Motor neuron (in vitro differentiated cells): ENCODE results near the gene UBE2I. TPM values are rescaled to one million over a fixed set of nuclear protein-coding genes. Genes with fewer than 3 reads are reported as not detected.
"Not testable (repeated sequence)": the region's sequence is repeated elsewhere in the genome, so short reads cannot be mapped to it uniquely, and the experiment has no call there.

Experiments
- ATAC-seq, 8 experiments: fragments of 200-7000 bp; cut with Tn5 transposase; replicated peaks in 6 of 8; 2 replicates each; pipeline ENCODE4 v1.8.0; 2021; ENCODE audit warnings: mild to moderate bottlenecking in 8 of 8, moderate library complexity in 8 of 8
- H3K27ac ChIP-seq, 2 donors: fragments of 250-450 bp; sonication (Bioruptor Pico); 2 replicates each; pipeline ENCODE4 v1.9.0; 2021; ENCODE audit warnings: antibody characterized with exemption in 2 of 2, mild to moderate bottlenecking in 2 of 2, moderate library complexity in 1 of 2
- H3K4me1 ChIP-seq, 2 donors: fragments of 250-450 bp; sonication (Bioruptor Pico); replicated peaks in 1 of 2; 2 replicates each; pipeline ENCODE4 v1.6.1; 2021; ENCODE audit warnings: antibody characterized with exemption in 2 of 2, mild to moderate bottlenecking in 2 of 2, moderate library complexity in 1 of 2
- H3K4me3 ChIP-seq, 5 donors: fragments of 250-450 bp; sonication (Bioruptor Pico); 2 replicates each; pipeline ENCODE4 v1.9.0; 2021; ENCODE audit warnings: antibody characterized with exemption in 5 of 5, mild to moderate bottlenecking in 5 of 5, moderate library complexity in 4 of 5
- whole genome bisulfite sequencing, 10 experiments: fragments of 450-650 bp; shearing (Covaris generic); methylation state at CpG; one replicate each; pipeline ENCODE4 v1.0.0; 2022; 5-methylcytosine and 5-hydroxymethylcytosine counted together
- in situ Hi-C, 9 experiments: fragments of 400-800 bp; cut with MboI; loops; one replicate each; pipeline ENCODE4 v1.15.0; 2021; ENCODE audit warnings: low sequenced_read_pairs in 9 of 9, low pct_unique_long_range_greater_than_20kb in 2 of 9; ENCODE audit not compliant: unreplicated experiment in 9 of 9
- total RNA-seq, 8 experiments: library from RNA; unstranded; fragments of 300-600 nt; gene quantifications; 2 replicates each; pipeline versions ENCODE4 v1.2.3 to v1.2.4, GENCODE V29; 2022

The UBE2I gene
- total RNA-seq, 8 experiments from 2014 or later, result 34.9 to 122 (median 59.1) TPM

DNA sequence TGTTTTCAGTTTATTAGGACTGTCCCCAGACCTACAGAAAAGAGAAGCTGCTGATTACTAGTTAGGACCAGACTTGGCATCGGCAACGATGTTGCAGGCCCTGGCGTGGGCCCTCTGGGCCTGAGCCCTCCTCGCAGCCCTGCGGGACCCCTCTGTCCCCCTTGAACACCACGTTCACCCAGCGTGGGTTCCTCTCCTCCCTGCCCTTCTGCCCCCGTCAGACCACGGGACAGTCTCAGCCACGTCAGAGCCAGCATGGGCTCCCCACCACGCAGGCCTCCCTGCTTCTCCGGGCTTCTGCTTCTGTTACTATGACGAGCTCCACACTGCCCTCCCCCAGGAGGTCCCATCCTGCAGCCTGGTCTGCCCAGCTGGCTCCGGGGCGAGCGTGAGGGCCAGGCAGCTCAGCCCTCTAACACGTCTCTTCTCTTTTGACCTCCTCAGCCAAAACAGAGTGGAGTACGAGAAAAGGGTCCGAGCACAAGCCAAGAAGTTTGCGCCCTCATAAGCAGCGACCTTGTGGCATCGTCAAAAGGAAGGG, 14.9 kb downstream of the UBE2I start:
- 87 to 100% (median 91%) methylated on average over 1 to 6 of the region's 22 CpGs; no CpG with 5 or more reads in 6 of the 10 experiments for WGBS, 10 experiments
- H3K27ac ChIP-seq, result peak overlapping the region in 1 of 2 donors; percentile 26
- no peak for ATAC-seq
- in situ Hi-C loops, result no loop called here
- H3K4me3 ChIP-seq, result no peak overlapping the region
- peaks cover 6% of the 10 kb centered on the region in 2 donors for H3K4me1 ChIP-seq

DNA sequence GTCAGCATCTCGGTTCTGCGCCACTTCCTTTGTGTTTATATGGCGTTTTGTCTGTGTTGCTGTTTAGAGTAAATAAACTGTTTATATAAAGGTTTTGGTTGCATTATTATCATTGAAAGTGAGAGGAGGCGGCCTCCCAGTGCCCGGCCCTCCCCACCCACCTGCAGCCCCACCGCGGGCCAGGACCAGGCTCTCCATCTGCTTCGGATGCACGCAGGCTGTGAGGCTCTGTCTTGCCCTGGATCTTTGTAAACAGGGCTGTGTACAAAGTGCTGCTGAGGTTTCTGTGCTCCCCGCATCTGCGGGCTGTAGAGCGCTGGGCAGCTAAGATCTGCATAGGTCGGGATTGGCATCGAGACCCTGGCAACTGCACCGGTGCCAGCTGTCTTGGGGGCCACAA, 15.8 kb downstream of the UBE2I start:
- ATAC-seq, result no peak
- Histone ChIP-seq H3K4me3 (no peak overlapping the region), H3K27ac (no peak overlapping the region), H3K4me1 (peaks cover 6% of the 10 kb centered on the region in 2 donors)
- WGBS, 10 experiments, result 77 to 92% (median 83%) methylated on average over 3 to 11 of the region's 15 CpGs; no CpG with 5 or more reads in 7 of the 10 experiments
- in situ Hi-C loops, result no loop called here

DNA sequence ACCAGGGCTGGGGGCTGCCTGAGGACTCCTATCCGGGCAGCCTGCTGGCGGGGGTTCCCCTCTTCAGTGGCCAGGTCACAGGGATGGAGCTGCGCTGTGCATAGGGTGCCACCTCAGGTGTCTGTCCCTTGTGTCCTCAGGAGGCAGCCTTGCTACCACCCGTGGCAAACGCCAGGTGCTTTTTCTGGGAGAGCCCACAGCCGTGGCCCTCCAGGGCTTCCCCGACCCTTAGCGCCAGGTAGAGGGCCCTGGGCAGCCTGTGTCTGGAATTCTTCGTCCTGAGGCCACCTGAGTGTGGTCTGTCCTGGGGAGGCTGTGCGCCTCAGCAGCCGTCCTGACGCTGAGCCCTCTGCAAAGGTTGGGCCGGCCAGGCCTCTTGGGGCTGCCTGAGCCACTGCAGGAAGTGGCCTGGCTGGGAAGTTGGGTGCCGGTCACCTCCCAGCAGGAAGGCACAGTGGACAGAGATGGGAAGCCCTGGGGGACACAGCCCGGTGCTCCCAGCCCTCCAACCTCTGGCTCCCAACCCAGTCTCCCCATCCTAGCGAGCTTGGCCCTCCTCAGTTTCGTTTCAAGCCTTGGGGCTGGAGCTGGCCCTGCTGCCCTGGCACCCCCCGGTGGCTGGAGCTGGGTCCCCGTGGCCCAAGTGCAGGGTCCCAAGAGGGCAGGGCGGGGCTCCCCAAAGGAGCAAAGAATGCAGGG, 16.4 kb downstream of the UBE2I start:
- Histone ChIP-seq H3K27ac (no peak overlapping the region), H3K4me1 (peaks cover 6% of the 10 kb centered on the region in 2 donors), H3K4me3 (no peak overlapping the region)
- WGBS, 10 experiments, result 77 to 85% methylated on average over 7 to 9 of the region's 20 CpGs; no CpG with 5 or more reads in 8 of the 10 experiments
- in situ Hi-C loops, result no loop called here
- peak in 5 of 8 experiments; percentile 8 to 16 (median 14) for ATAC-seq

DNA sequence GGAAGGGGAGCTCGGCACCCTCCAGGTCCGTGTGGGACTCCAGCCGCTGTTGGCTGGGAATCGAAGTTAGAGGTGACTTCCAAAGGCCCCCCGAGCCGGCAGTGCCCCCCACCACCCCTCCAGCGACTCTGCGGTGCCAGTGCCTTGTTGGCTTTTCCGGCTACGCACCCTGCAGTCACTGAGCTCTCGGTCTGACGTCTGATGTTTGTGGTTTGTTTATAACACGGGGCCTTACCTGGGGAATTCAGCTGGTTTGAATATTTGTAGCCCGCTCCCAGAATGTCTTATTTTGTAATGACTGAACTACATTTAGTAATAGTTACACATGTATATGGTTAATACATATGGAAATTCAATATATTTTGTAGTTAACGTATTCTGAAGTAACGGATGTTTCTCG, 17.0 kb downstream of the UBE2I start:
- WGBS, 10 experiments, result 47 to 100% (median 83%) methylated on average over 1 to 9 of the region's 17 CpGs; no CpG with 5 or more reads in 3 of the 10 experiments
- peaks cover 6 to 7% of the 10 kb centered on the region in 2 donors for H3K4me1 ChIP-seq
- no peak overlapping the region for H3K27ac ChIP-seq
- in situ Hi-C loops, result no loop called here
- ATAC-seq, result no peak
- no peak overlapping the region for H3K4me3 ChIP-seq

DNA sequence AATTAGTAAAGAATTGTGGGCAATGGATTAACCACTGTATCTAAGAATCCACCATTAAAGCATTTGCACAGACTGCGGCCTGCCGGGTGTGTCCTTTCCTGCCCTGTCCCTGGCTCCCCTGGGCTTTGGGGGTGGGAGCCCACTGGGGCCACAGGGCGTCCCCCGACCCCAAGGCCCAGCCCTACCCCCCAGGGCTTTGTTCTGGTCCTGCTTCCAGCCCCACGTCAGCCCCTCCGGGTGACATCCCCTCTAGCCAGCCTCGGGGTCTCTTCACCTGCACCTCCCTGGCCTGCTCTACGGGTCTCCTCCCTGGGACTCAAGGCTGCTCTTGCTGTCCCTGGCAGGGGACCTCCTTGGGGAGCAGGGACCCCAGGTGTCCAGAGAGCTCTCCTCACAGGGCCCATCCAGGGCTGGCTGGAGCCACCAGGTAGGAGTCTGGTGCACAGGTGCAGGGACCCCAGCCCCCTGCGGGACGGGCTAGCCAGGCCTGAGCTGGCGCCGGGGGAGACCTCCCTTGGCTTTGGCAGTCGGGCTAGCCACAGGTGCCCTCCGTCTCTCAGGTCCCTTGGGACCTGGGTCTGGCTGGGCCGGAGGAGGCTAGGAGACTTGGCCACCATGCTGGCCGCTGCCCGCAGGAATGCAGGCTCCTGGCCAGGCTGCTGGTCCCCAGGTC, 17.6 kb downstream of the UBE2I start:
- H3K27ac ChIP-seq, result no peak overlapping the region
- WGBS, 10 experiments, result 40 to 100% methylated on average over 1 to 2 of the region's 17 CpGs; no CpG with 5 or more reads in 8 of the 10 experiments
- H3K4me1 ChIP-seq, result peaks cover 12 to 14% of the 10 kb centered on the region in 2 donors
- H3K4me3 ChIP-seq, result no peak overlapping the region
- ATAC-seq, result peak in 3 of 8 experiments; percentile 3 to 11 (median 10)
- in situ Hi-C loops, result no loop called here

DNA sequence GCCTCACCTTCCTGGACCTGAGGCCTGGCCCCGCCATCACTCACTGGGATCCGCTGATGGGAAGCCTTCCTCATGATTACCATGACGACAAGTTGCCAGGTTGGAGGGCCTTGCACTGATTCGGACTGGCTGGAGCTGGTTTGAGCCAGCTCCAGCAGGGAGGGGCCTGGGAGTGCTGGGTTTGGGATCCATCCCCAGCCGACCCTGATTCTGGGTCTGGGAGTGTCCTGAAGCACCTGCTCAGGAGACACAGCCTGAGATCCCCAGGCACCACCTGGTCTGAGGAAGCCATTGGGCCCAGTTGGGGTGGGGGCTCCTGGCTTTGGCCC, 18.1 kb downstream of the UBE2I start:
- Histone ChIP-seq H3K27ac (no peak overlapping the region), H3K4me1 (peaks cover 12 to 19% of the 10 kb centered on the region in 2 donors), H3K4me3 (no peak overlapping the region)
- in situ Hi-C loops, result no loop called here
- peak in 1 of 8 experiments; percentile 5 for ATAC-seq
- WGBS, 10 experiments, result 87% methylated on average over 3 of the region's 5 CpGs; no CpG with 5 or more reads in 9 of the 10 experiments

DNA sequence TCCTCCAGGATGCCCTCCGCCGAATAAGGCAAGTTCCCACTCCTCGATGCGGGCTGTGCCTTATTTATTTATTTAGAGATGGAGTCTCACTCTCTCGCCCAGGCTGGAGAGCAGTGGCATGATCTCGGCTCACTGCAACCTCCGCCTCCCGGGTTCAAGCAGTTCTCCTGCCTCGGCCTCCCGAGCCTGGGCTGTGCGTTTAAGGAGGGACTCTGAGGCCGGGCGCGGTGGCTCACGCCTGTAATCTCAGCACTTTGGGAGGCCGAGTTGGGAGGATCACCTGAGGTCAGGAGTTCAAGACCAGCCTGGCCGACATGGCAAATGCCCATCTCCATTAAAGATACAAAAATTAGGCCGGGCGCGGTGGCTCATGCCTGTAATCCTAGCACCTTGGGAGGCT, 18.7 kb downstream of the UBE2I start:
- WGBS, 10 experiments, result 60 to 100% (median 95%) methylated on average over 1 to 9 of the region's 20 CpGs; no CpG with 5 or more reads in 6 of the 10 experiments
- ATAC-seq, in situ Hi-C loops, H3K27ac ChIP-seq, H3K4me3 ChIP-seq: not testable (repeated sequence)
- H3K4me1 ChIP-seq, result peaks cover 12 to 24% of the 10 kb centered on the region in 2 donors

DNA sequence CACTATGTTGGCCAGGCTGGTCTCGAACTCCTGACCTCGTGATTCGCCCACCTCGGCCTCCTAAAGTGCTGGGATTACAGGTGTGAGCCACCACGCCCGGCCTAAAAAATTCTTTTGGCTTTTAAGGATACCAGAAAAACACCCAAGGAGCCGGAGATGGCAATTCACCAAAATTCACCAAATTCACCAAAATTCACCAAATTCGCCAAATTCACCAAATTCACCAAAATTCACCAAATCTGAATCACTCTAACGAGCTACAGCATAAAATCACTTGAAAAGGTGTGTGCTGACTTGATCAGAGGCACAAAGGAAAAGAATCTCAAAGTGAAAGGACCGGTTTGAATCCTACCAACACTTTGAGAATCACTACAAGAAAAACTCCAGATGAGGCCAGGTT, 19.5 kb downstream of the UBE2I start:
- peaks cover 13 to 25% of the 10 kb centered on the region in 2 donors for H3K4me1 ChIP-seq
- ATAC-seq, H3K27ac ChIP-seq, H3K4me3 ChIP-seq, in situ Hi-C loops: not testable (repeated sequence)
- WGBS, 10 experiments, result 60 to 100% (median 86%) methylated on average over 1 to 7 of the region's 10 CpGs; no CpG with 5 or more reads in 4 of the 10 experiments

DNA sequence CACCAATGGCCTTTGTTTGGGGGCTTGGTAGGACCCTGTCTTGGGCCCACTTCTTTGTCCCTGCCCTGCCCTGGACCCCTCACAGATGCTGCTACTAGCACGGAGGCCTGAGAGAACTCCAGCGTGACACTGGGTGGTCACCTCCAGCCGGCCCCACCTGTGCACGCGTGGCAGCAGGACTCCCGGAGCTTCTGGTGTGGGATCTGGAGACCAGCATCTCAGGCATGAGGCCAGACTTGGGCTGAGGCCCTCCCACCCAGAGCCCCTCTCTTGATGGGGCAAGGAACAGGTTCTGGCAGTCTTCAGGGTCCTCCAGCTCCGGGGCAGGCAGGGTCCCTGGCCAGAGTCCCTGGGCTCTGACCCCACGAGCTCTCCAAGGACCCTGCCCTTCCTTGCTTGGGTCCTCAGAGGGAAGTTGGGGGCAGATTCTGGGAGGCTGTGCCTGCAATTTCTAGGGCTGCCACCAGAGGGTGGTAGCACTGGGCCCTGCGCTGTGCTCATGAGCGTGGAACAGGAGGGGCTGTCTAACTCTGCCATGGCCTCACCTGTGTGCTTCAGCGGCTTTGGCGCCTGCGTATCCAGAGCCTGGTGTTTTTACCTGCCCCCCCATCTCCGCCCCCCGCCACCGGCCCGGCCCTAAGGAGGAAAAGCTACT, 21.0 kb downstream of the UBE2I start:
- peaks cover 28 to 35% of the 10 kb centered on the region in 2 donors for H3K4me1 ChIP-seq
- in situ Hi-C loops, result no loop called here
- no peak overlapping the region for H3K4me3 ChIP-seq
- no peak overlapping the region for H3K27ac ChIP-seq
- ATAC-seq, result no peak
- WGBS, 10 experiments, result 60 to 87% methylated on average over 2 to 4 of the region's 17 CpGs; no CpG with 5 or more reads in 8 of the 10 experiments

DNA sequence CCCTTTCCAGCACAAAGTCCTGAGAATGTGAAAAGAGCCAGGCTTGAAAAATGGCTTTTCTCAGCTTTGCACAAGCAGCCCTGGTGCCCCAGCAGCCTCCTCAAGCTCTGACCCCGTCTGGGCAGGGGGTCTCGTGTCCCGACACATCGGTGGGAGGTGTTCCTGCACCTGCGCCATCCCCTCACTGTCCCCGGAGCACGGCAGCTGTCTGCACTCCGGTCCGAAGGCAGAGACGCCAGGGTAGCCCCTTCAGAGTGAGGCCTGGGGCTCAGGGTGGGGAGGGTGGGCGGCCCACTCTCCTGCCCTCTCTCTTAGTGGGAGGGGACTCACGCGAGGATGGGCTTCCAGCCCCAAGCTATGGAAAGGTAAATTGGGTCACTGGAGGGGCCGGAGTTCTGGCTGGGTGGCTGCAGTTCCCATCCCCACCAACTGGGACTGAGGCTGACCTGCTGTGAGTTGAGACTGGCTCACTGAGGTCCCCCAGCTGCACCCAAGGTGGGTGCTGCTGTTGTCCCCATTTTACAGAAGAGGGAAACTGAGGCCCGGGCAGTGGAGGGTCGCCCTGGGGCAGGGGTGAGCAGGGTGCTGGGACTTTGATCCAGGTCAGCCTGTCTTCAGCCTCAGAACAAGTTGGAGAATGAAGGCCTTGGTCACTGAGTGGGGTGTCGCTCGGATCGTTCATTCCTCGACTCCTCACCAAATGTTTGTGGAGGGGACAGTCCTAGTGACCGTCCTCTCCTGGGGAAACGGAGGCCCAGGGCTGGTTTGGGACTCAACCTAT, 21.7 kb downstream of the UBE2I start:
- ATAC-seq, result no peak
- peaks cover 35 to 41% of the 10 kb centered on the region in 2 donors for H3K4me1 ChIP-seq
- in situ Hi-C loops, result no loop called here
- no peak overlapping the region for H3K4me3 ChIP-seq
- 0 to 88% (median 45%) methylated on average over 1 to 6 of the region's 22 CpGs; no CpG with 5 or more reads in 6 of the 10 experiments for WGBS, 10 experiments
- no peak overlapping the region for H3K27ac ChIP-seq

DNA sequence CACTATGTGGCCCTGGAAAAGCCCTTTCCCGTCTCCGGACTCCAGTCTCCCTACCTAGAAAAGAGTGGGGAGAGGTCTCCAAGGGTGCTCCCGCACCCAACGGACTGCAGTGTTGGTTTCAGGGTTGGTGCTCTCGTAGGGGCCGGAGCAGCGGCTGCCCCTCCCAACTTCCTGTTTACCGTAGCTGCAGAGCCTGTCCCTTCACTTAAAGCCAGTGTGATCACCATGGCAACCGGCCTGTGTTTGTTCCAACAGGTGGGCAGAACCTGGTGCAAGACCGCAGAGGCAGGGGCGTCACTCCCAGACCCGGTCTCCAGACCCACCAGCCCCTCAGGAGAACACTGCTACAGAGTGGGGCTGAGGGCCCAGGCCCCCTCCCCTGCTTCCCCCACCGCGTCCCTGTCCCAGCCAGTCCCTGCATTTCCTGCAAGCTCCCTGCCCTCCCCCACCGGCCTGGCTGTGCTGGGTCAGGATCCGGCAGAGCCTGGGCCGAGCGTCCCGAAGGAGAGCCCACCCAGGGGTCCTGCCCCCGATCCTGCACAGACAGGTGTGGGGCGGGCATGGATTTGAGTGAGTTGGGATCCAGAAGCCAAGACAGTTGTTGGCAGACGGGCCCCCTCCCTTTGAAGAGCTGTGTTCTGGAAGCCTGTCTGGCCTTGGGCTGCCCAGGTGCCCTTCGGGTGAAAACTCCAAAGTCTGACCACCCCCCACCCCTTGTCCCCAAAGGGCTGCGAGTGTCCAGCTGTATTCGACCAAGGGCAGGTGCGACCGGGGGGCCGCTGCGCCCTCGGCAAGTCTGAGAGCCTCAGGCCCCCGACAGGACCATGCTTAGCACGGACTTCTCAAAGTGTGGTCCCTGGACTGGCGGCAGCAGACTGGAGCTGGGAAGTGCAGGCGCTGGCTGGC, 22.5 kb downstream of the UBE2I start:
- H3K4me3 ChIP-seq, result no peak overlapping the region
- H3K27ac ChIP-seq, result no peak overlapping the region
- ATAC-seq, result peak; percentile 0 to 77 (median 6)
- peaks cover 44 to 49% of the 10 kb centered on the region in 2 donors for H3K4me1 ChIP-seq
- 0 to 30% (median 7%) methylated on average over 1 to 3 of the region's 34 CpGs; no CpG with 5 or more reads in 6 of the 10 experiments for WGBS, 10 experiments
- in situ Hi-C loops, result no loop called here
